ENCODE measurements around the gene SLC34A3. TPM values are rescaled to one million over a fixed set of nuclear protein-coding genes. Genes with fewer than 3 reads are reported as not detected.

The SLC34A3 gene
- total and polyA plus RNA-seq, 2 donors (not counting 1 experiment from before 2014, with no cell fraction given), result not detected

- Histone ChIP-seq H3K36me3 (replicated peaks in 1 of 2; ENCODE audit: control extremely low read depth in 1 of 2, control insufficient read depth in 1 of 2, extremely low read depth in 1 of 2, insufficient read depth in 2 of 2, low read length in 1 of 2) (no peaks in the 10 kb centered on the region), H3K27me3 (replicated peaks in 1 of 4; ENCODE audit: control extremely low read depth in 1 of 4, control insufficient read depth in 3 of 4, insufficient read depth in 4 of 4, low read length in 3 of 4) (peaks cover 0 to 37% (median 2%) of the 10 kb centered on the region in 4 experiments), H3K9ac (ENCODE audit: low read length) (no peak overlapping the region), H3K4me3 (ENCODE audit: control extremely low read depth in 1 of 5, extremely low read depth in 1 of 5, insufficient read depth in 1 of 5, low read depth in 2 of 5, low read length in 4 of 5) (no peak overlapping the region), H3K9me3 (ENCODE audit: control extremely low read depth in 1 of 3, control insufficient read depth in 2 of 3, insufficient read depth in 1 of 3, low read length in 2 of 3) (no peaks in the 10 kb centered on the region), H3K4me1 (ENCODE audit: control insufficient read depth in 2 of 2, insufficient read depth in 2 of 2, low read length in 2 of 2) (peaks cover 5 to 16% of the 10 kb centered on the region in 2 donors), H2AFZ (ENCODE audit: insufficient read depth, low read depth, low read length, poor library complexity, severe bottlenecking) (no peak overlapping the region), H4K20me1 (ENCODE audit: control insufficient read depth, insufficient read depth, low read length, poor library complexity, severe bottlenecking) (no peaks in the 10 kb centered on the region), H3K4me2 (replicated peaks; ENCODE audit: low read depth, low read length, poor library complexity, severe bottlenecking) (no peak overlapping the region), H3K27ac (ENCODE audit: low read length in 2 of 2) (no peak overlapping the region), H3K79me2 (ENCODE audit: control insufficient read depth, insufficient read depth, low read length) (no peaks in the 10 kb centered on the region)
- WGBS (ENCODE audit: insufficient coverage), result 68% methylated on average over 27 of the region's 27 CpGs
- no peak for ATAC-seq (ENCODE audit: low read depth)
- CTCF ChIA-PET, result interaction anchor here (0.8 kb wide), 1 partner anchor 182 kb away, joined by 7 read pairs; no protein-coding TSS in a partner anchor
- no peak overlapping the region for H3K4me3 Mint-ChIP-seq
- H3K9me3 Mint-ChIP-seq (ENCODE audit: insufficient read depth), result no peaks in the 10 kb centered on the region
- H3K27me3 Mint-ChIP-seq, result peaks cover 4% of the 10 kb centered on the region
- H3K27ac Mint-ChIP-seq, result no peak overlapping the region
- POLR2A ChIA-PET, result no interaction called here
- H3K4me1 Mint-ChIP-seq, result peaks cover 6% of the 10 kb centered on the region
- no peak for DNase-seq
- TF ChIP-seq CTCF (IDR thresholded peaks at IDR 0.05) (no peak), EZH2 (IDR thresholded peaks at IDR 0.05; ENCODE audit: borderline replicate concordance, insufficient read depth, low read depth, low read length, poor library complexity, severe bottlenecking) (no peak)
- intact Hi-C loops (cut with micrococcal nuclease), result no loop called here
Measured at GRCh38 chr9:137228968-137229896, 1.5 kb upstream of the SLC34A3 start.

Data from B cell (primary cell).